H1 (cell line): ENCODE data around the gene HIVEP3. TPM values are rescaled to one million over a fixed set of nuclear protein-coding genes. Genes with fewer than 3 reads are reported as not detected.
A peak's percentile ranks its signal among the peaks of the same experiment; 100 is the strongest.

Source experiments
- CTCF ChIA-PET: fragments of 300-600 bp; sonication (Branson Sonifier 250); formaldehyde crosslinking; loops from one replicate; lab custom pipeline; 2021; ENCODE audit not compliant: partially characterized antibody; lab: Charles Lee
- POLR2A ChIA-PET: fragments of 300-600 bp; sonication (Branson Sonifier 250); formaldehyde crosslinking; loops from one replicate; lab custom pipeline; 2021; ENCODE audit warnings: inconsistent platforms; ENCODE audit not compliant: partially characterized antibody; lab: Charles Lee
- DNase-seq, 2 experiments: peaks; one replicate each; pipeline versions ENCODE4 v3.0.0 to v3.0.0-alpha.2; 2010 to 2022; ENCODE audit warnings: low spot score in 2 of 2, low read depth in 1 of 2, mixed read lengths in 1 of 2
- FAIRE-seq: peaks from 2 replicates; lab custom pipeline; 2011; peaks lifted over from hg19 to GRCh38; lab: Jason Lieb, UNC
- H2AFZ ChIP-seq: 2 replicates; pipeline ENCODE4 v1.8.1; 2012; ENCODE audit warnings: low read length, inconsistent platforms
- H2AK5ac ChIP-seq: 2 replicates; pipeline ENCODE4 v1.6.1; 2013; ENCODE audit warnings: low read depth, low read length
- H2BK120ac ChIP-seq: replicated peaks from 2 replicates; pipeline ENCODE3; 2013; ENCODE audit warnings: low read depth, low read length, inconsistent platforms
- H2BK12ac ChIP-seq: 2 replicates; pipeline ENCODE4 v1.6.1; 2013; ENCODE audit warnings: low read depth, low read length
- H2BK15ac ChIP-seq: 2 replicates; pipeline ENCODE4 v1.6.1; 2013; ENCODE audit warnings: low read length
- H2BK20ac ChIP-seq: 2 replicates; pipeline ENCODE4 v1.6.1; 2013; ENCODE audit warnings: low read length
- H2BK5ac ChIP-seq: 2 replicates; pipeline ENCODE4 v1.6.1; 2013; ENCODE audit warnings: low read depth, low read length
- H3K14ac ChIP-seq: 2 replicates; pipeline ENCODE4 v1.6.1; 2013; ENCODE audit warnings: inconsistent platforms; ENCODE audit not compliant: insufficient read length
- H3K18ac ChIP-seq: 2 replicates; pipeline ENCODE4 v1.6.1; 2013; ENCODE audit warnings: low read length; ENCODE audit errors: extremely low read depth
- H3K23ac ChIP-seq: 2 replicates; pipeline ENCODE4 v1.6.1; 2013; ENCODE audit warnings: inconsistent platforms; ENCODE audit not compliant: insufficient read length
- H3K23me2 ChIP-seq: 2 replicates; pipeline ENCODE4 v1.6.1; 2013; ENCODE audit warnings: low read depth, low read length
- H3K27ac ChIP-seq: 2 replicates; pipeline ENCODE4 v1.6.1; 2011; ENCODE audit warnings: low read depth, low read length, inconsistent platforms
- H3K27me3 ChIP-seq, 4 experiments: replicated peaks in 1 of 4; 1 replicate in 1 of 4; 2 replicates in 3 of 4; pipeline versions ENCODE4 v1.6.1 to v1.8.1; 2011 to 2013; ENCODE audit warnings: low read length in 3 of 4, mild to moderate bottlenecking in 3 of 4, inconsistent platforms in 2 of 4, mixed read lengths in 2 of 4, moderate library complexity in 1 of 4; ENCODE audit not compliant: control insufficient read depth in 3 of 4, insufficient read depth in 3 of 4; ENCODE audit errors: extremely low read depth in 1 of 4
- H3K36me3 ChIP-seq, 4 experiments: 2 replicates each; pipeline versions ENCODE4 v1.6.1 to v1.8.1; 2011 to 2013; ENCODE audit warnings: mild to moderate bottlenecking in 4 of 4, low read length in 3 of 4, moderate library complexity in 2 of 4, control low read depth in 1 of 4, inconsistent platforms in 1 of 4; ENCODE audit not compliant: insufficient read depth in 4 of 4, control insufficient read depth in 2 of 4
- H3K4ac ChIP-seq: replicated peaks from 2 replicates; pipeline ENCODE3; 2013; ENCODE audit warnings: low read length, low read depth, mixed read lengths, inconsistent platforms; ENCODE audit not compliant: insufficient read length
- H3K4me1 ChIP-seq, 4 experiments: replicated peaks in 1 of 4; 1 replicate in 1 of 4; 2 replicates in 3 of 4; pipeline versions ENCODE4 v1.6.1 to v1.8.1; 2011 to 2013; ENCODE audit warnings: low read length in 3 of 4, inconsistent platforms in 2 of 4, mixed read lengths in 1 of 4; ENCODE audit not compliant: insufficient read depth in 4 of 4, control insufficient read depth in 3 of 4
- H3K4me2 ChIP-seq, 2 experiments: 2 replicates each; pipeline versions ENCODE4 v1.6.1 to v1.8.1; 2011 to 2013; ENCODE audit warnings: low read depth in 2 of 2, low read length in 2 of 2, control low read depth in 1 of 2, inconsistent platforms in 1 of 2, mild to moderate bottlenecking in 1 of 2; ENCODE audit not compliant: insufficient read depth in 1 of 2
- H3K4me3 ChIP-seq, 4 experiments: fragments of 200-600, 300-600 bp in 1 of 4; sonication (generic), shearing (Covaris generic), sonication (Bioruptor Twin) in 1 of 4; 2 replicates each; pipeline versions ENCODE4 v1.5.1 to v1.8.1; 2011 to 2016; ENCODE audit warnings: low read length in 4 of 4, low read depth in 3 of 4, control low read depth in 2 of 4, inconsistent platforms in 2 of 4, mild to moderate bottlenecking in 2 of 4, mixed read lengths in 1 of 4, moderate library complexity in 1 of 4; ENCODE audit not compliant: insufficient read depth in 2 of 4; ENCODE audit errors: extremely low read depth in 1 of 4
- H3K56ac ChIP-seq: replicated peaks from 2 replicates; pipeline ENCODE3; 2013; ENCODE audit warnings: low read depth, mild to moderate bottlenecking, mixed read lengths, low read length, inconsistent platforms; ENCODE audit not compliant: insufficient read length
- H3K79me1 ChIP-seq: 2 replicates; pipeline ENCODE4 v1.6.1; 2013; ENCODE audit warnings: low read depth, low read length, control low read depth
- H3K79me2 ChIP-seq, 2 experiments: 2 replicates each; pipeline versions ENCODE4 v1.6.1 to v1.8.1; 2012 to 2013; ENCODE audit warnings: low read length in 2 of 2, mild to moderate bottlenecking in 2 of 2, inconsistent platforms in 1 of 2; ENCODE audit not compliant: insufficient read depth in 2 of 2, control insufficient read depth in 1 of 2
- H3K9ac ChIP-seq, 4 experiments: replicated peaks in 1 of 4; 1 replicate in 1 of 4; 2 replicates in 3 of 4; pipeline versions ENCODE4 v1.6.1 to v1.8.1; 2011 to 2013; ENCODE audit warnings: low read depth in 3 of 4, low read length in 3 of 4, control low read depth in 2 of 4, mild to moderate bottlenecking in 2 of 4, moderate library complexity in 2 of 4, inconsistent platforms in 1 of 4; ENCODE audit errors: extremely low read depth in 1 of 4
- H3K9me3 ChIP-seq, 2 experiments: 2 replicates each; pipeline versions ENCODE4 v1.6.1 to v1.8.1; 2012 to 2013; ENCODE audit warnings: mild to moderate bottlenecking in 2 of 2, moderate library complexity in 2 of 2, control low read depth in 1 of 2, inconsistent platforms in 1 of 2, low read depth in 1 of 2, low read length in 1 of 2, mixed read lengths in 1 of 2; ENCODE audit not compliant: insufficient read depth in 2 of 2
- H4K20me1 ChIP-seq, 2 experiments: replicated peaks in 1 of 2; 2 replicates each; pipeline versions ENCODE3 to v1.8.1; 2011 to 2013; ENCODE audit warnings: inconsistent platforms in 2 of 2, low read length in 2 of 2, mild to moderate bottlenecking in 1 of 2; ENCODE audit not compliant: insufficient read depth in 2 of 2, control insufficient read depth in 1 of 2
- H4K5ac ChIP-seq: 2 replicates; pipeline ENCODE4 v1.6.1; 2013; ENCODE audit warnings: low read length, low read depth, mixed read lengths, inconsistent platforms; ENCODE audit not compliant: insufficient read length
- H4K8ac ChIP-seq: 2 replicates; pipeline ENCODE4 v1.8.0; 2013; ENCODE audit warnings: mild to moderate bottlenecking, moderate library complexity, low read length, inconsistent platforms; ENCODE audit not compliant: insufficient read depth; ENCODE audit errors: extremely low read depth
- H4K91ac ChIP-seq: replicated peaks from 2 replicates; pipeline ENCODE3; 2013; ENCODE audit warnings: low read length, mixed read lengths, inconsistent platforms; ENCODE audit not compliant: insufficient read length
- CTBP2 ChIP-seq: IDR thresholded peaks from 2 replicates; pipeline ENCODE4 v1.7.0; 2011; ENCODE audit warnings: borderline replicate concordance, mild to moderate bottlenecking, moderate library complexity, mixed read lengths, low read length; ENCODE audit not compliant: insufficient read depth, insufficient read length
- EP300 ChIP-seq, 2 experiments: IDR thresholded peaks; 1 replicate in 1 of 2; 2 replicates in 1 of 2; pipeline ENCODE4 v1.6.1; 2011 to 2012; ENCODE audit warnings: low read depth in 2 of 2, low read length in 2 of 2, mild to moderate bottlenecking in 2 of 2, borderline replicate concordance in 1 of 2, inconsistent platforms in 1 of 2, moderate library complexity in 1 of 2
- FOSL1 ChIP-seq: IDR thresholded peaks from 2 replicates; pipeline ENCODE4 v1.6.1; 2011; ENCODE audit warnings: mild to moderate bottlenecking, low read depth, low read length, moderate library complexity; ENCODE audit not compliant: insufficient read depth
- MAFK ChIP-seq: IDR thresholded peaks from 2 replicates; pipeline ENCODE4 v1.6.1; 2012; ENCODE audit warnings: low read depth, mild to moderate bottlenecking, improper control_type of control experiment, low read length
- NANOG ChIP-seq: IDR thresholded peaks from 2 replicates; pipeline ENCODE4 v1.6.1; 2011; ENCODE audit warnings: low read length, low read depth, mild to moderate bottlenecking, inconsistent platforms; ENCODE audit not compliant: insufficient read depth, poor library complexity, severe bottlenecking
- POLR2A ChIP-seq, 2 experiments: IDR thresholded peaks; 1 replicate in 1 of 2; 2 replicates in 1 of 2; pipeline ENCODE4 v1.6.1; 2011; ENCODE audit warnings: low read depth in 2 of 2, low read length in 2 of 2, mild to moderate bottlenecking in 2 of 2; ENCODE audit errors: control extremely low read depth in 1 of 2
- RFX5 ChIP-seq: IDR thresholded peaks from 2 replicates; pipeline ENCODE4 v1.6.1; 2011; ENCODE audit warnings: low read depth, low read length, improper control_type of control experiment, borderline replicate concordance
- RNF2 ChIP-seq: fragments of 200-900, 300-1000 bp; sonication (generic); IDR thresholded peaks from 2 replicates; pipeline ENCODE4 v1.7.1; 2016; ENCODE audit warnings: borderline replicate concordance, low read depth, mild to moderate bottlenecking, antibody characterized with exemption, low read length; ENCODE audit not compliant: poor library complexity, severe bottlenecking; ENCODE audit errors: missing control alignments
- SP2 ChIP-seq: IDR thresholded peaks from 2 replicates; pipeline ENCODE4 v1.6.1; 2012; ENCODE audit warnings: mild to moderate bottlenecking, low read length, inconsistent platforms
- SRF ChIP-seq: IDR thresholded peaks from 2 replicates; pipeline ENCODE4 v1.6.1; 2011; ENCODE audit warnings: mild to moderate bottlenecking, low read depth, low read length, moderate library complexity
- TCF12 ChIP-seq: IDR thresholded peaks from 2 replicates; pipeline ENCODE4 v1.6.1; 2011; ENCODE audit warnings: low read depth, mild to moderate bottlenecking, low read length
- WGBS, 2 experiments: shearing (Covaris generic) in 1 of 2; methylation state at CpG; one replicate each; pipeline versions ENCODE4 v1.1.6 to v1.1.7; 2013 to 2015; ENCODE audit warnings: low lambda C conversion rate in 2 of 2, mixed read lengths in 2 of 2, inconsistent platforms in 1 of 2, low coverage in 1 of 2, missing lambda C conversion rate in 1 of 2; ENCODE audit not compliant: insufficient replicate concordance in 2 of 2, insufficient coverage in 1 of 2, insufficient read length in 1 of 2; ENCODE audit errors: extremely low coverage in 1 of 2, missing lambda C conversion rate in 1 of 2; 5-methylcytosine and 5-hydroxymethylcytosine counted together
- polyA plus RNA-seq, 7 experiments: library from polyadenylated mRNA; depleted of rRNA in 3 of 7; stranded (reverse) in 5 of 7; unstranded in 2 of 7; fragments of >200 nt in 5 of 7; fragments of 200-250 nt in 2 of 7; gene quantifications; 1 replicate in 5 of 7; 2 replicates in 1 of 7; 4 replicates in 1 of 7; pipeline versions ENCODE4 v1.2.1 to v1.2.3, GENCODE V29; 2011 to 2013; ENCODE audit warnings: missing spikeins in 2 of 7, mixed read lengths in 2 of 7
- total RNA-seq: library from RNA; stranded (reverse); fragmentation: NEBNext Ultra II Directional; extraction: Animal tissue kit (Norgen Biotek cat#: 25700); gene quantifications from 2 replicates; pipeline ENCODE4 v1.2.1, GENCODE V29; 2021

Gene HIVEP3
- total and polyA plus RNA-seq, 2 of the 8 experiments (the other 6 are each of a cell fraction or from before 2014, with no cell fraction given) = 0.24 to 0.69 TPM

DNA sequence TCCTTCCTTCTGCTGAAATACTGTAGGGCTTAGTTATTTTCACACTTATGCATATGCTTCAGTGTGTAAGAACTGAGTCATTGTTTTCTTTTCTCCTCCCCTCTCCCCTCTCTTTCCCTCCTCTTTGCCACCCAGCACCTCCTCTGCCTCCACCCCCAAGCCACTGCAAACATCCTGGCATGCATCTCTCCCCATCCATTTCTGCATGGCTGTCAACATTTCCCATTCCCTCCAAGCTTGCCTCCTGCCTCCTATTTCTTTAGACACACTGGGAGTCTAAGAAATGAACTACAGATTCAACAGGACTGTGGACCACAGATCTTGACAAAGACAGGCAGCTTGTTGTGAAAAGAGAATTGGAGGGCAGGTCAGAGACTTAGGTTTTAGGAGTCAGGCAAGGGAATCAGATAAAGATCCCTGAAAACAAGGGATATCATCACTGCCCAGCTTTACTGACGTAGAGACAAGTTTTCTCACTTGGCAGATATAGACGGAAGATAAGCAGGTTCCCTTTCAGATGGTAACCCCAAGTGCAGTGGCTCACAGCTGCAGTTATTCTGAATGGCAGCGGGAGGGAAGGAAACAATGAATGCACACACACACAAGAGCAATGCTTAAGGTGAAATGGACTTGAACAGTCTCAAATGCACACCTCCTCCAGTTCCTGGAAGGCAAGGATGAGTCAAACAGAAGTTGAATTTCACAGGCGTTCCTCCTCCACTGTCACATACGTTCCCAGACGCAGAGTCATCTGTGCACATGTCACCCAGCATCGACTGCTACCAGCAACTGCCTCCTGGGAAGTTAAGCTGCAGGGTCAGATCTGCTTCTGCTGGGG, 56.1 kb downstream of the HIVEP3 start:
- Histone ChIP-seq H3K27me3 (no peaks in the 10 kb centered on the region), H3K23ac (no peak overlapping the region), H3K4me3 (no peak overlapping the region), H2BK12ac (no peak overlapping the region; the same call in 1 of the 2 replicates), H3K4ac (no peak overlapping the region), H3K27ac (no peak overlapping the region), H3K4me1 (peaks cover 3 to 12% (median 7%) of the 10 kb centered on the region in 4 experiments), H4K20me1 (no peaks in the 10 kb centered on the region), H3K79me2 (no peaks in the 10 kb centered on the region), H3K23me2 (no peaks in the 10 kb centered on the region), H3K18ac (no peak overlapping the region), H4K8ac (no peak overlapping the region), H3K4me2 (no peak overlapping the region), H2AFZ (peak overlapping the region; percentile 15; the same call in 1 of the 2 replicates), H3K14ac (no peak overlapping the region), H3K79me1 (no peaks in the 10 kb centered on the region), H3K36me3 (no peaks in the 10 kb centered on the region), H4K91ac (no peak overlapping the region), H2BK15ac (0 out of 2 replicates have a peak overlapping the region, but pooled peaks have one; percentile 68), H3K9me3 (no peaks in the 10 kb centered on the region), H2BK20ac (0 out of 2 replicates have a peak overlapping the region, but pooled peaks have one; percentile 67), H2BK5ac (no peak overlapping the region), H3K9ac (no peak overlapping the region), H3K56ac (no peak overlapping the region), H4K5ac (no peak overlapping the region), H2BK120ac (peak overlapping the region; percentile 18), H2AK5ac (0 out of 2 replicates have a peak overlapping the region, but pooled peaks have one; percentile 72)
- FAIRE-seq (no peak), DNase-seq (no peak)
- 77% methylated on average over 7 of the region's 7 CpGs; no CpG with 5 or more reads in 1 of the 2 experiments for WGBS, 2 experiments
- ChIA-PET POLR2A (no interaction called here), CTCF (interaction anchor here (0.6 to 1.3 kb wide), 7 partner anchors 10 to 941 kb away, joined by 3 to 5 read pairs (median 4); partner anchors contain the start of gene HIVEP3)
- TF ChIP-seq TCF12 (no peak), FOSL1 (no peak), MAFK (no peak), SP2 (no peak), RNF2 (no peak), NANOG (no peak), POLR2A (IDR thresholded peaks at IDR 0.05; ENCODE audit: control extremely low read depth in 1 of 2, low read depth in 2 of 2, low read length in 2 of 2) (no peak), CTBP2 (no peak), RFX5 (no peak), SRF (no peak), EP300 (IDR thresholded peaks at IDR 0.05; ENCODE audit: borderline replicate concordance in 1 of 2, low read depth in 2 of 2, low read length in 2 of 2) (no peak)
